Cardiac fibroblast (primary cell): Measurements from ENCODE around the gene OSBPL7.

Source experiments
- DNase-seq, 2 donors: peaks; one replicate each; pipeline versions ENCODE4 v3.0.0 to v3.0.0-alpha.2; 2010; ENCODE audit warnings: low read depth in 2 of 2
- H3K4me3 ChIP-seq, 2 donors: replicated peaks in 1 of 2; 1 replicate in 1 of 2; 2 replicates in 1 of 2; pipeline ENCODE4 v1.5.1; 2011; ENCODE audit warnings: low read depth in 2 of 2, low read length in 2 of 2, mild to moderate bottlenecking in 2 of 2, moderate library complexity in 1 of 2
- CTCF ChIP-seq: IDR thresholded peaks from one replicate; pipeline ENCODE4 v1.5.1; 2011; ENCODE audit warnings: low read depth, mild to moderate bottlenecking, low read length, inconsistent platforms

OSBPL7 gene

GRCh38 chr17:47811709-47812108 is 9.9 kb downstream of the OSBPL7 start:
- TF ChIP-seq CTCF = no peak
- H3K4me3 ChIP-seq = no peak overlapping the region
- no peak for DNase-seq

DNA sequence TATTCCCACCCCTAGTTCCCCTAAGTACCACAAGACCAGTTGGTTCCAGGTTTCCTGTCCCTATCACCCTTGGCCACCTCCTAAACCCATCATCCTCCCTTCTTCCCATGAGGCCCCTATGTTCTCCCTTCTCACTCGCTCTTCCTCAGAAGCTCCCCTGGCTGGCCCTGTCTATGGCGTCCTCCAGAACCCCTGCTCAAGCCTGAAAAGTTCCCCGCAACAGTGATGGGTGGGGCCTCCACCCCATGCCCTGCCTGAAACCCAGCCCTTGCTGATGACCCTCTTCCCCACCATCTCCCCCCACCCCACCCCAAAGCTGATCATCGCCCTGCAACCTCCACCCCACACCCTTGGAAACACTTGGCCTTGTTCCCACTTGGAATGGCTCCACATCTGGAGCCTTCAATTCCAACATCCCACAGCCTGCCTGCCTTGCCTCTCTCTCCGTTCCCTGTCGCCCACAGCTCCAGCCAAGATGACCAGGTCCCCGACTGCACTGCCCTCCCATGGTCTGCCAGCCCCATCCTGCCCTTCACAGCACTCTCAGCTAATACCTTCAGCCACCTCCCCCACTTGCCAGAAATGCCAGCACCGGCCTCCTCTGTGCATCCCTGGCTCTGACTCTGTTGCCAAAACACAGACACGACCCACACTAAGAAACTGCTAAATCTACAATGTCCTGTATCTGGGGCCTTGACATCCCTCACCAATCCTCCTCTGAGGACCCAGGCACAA is 10.5 kb downstream of the OSBPL7 start:
- no peak overlapping the region for H3K4me3 ChIP-seq
- no peak for DNase-seq
- TF ChIP-seq CTCF = no peak

GRCh38 chr17:47810200-47810821 is 11.3 kb downstream of the OSBPL7 start:
- peak; percentile 89 to 92 for DNase-seq
- H3K4me3 ChIP-seq = no peak overlapping the region
- TF ChIP-seq CTCF = no peak

- no peak overlapping the region for H3K4me3 ChIP-seq
- DNase-seq = no peak
- no peak for TF ChIP-seq CTCF
Measured at GRCh38 chr17:47808830-47809480, 12.6 kb downstream of the OSBPL7 start.

- DNase-seq = no peak
- TF ChIP-seq CTCF = no peak
- no peak overlapping the region for H3K4me3 ChIP-seq
Measured at GRCh38 chr17:47808036-47808829, 13.4 kb downstream of the OSBPL7 start.

DNA sequence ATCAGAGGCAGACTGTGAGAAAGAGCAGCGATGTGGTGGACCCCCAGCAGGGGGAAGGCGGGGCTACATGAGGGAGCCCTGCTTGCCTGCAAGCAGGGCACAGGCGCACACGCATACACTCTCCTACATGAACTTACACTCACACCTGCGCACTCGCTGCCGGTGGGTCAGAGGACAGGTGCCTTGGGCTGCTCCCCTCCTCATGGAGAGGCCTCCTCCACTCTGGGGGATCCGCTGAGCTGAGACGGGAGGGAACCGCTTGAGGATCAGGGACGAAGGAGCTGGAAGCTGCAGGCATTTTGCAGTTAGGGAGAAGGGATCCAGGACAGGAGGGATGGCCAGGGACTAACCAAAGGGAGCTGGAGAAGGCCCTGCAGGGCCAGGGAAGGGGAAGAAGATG is 14.2 kb downstream of the OSBPL7 start:
- TF ChIP-seq CTCF = no peak
- H3K4me3 ChIP-seq = no peak overlapping the region
- DNase-seq = no peak
